ENCODE results near the gene INSC. TPM values are rescaled to one million over a fixed set of nuclear protein-coding genes. Genes with fewer than 3 reads are reported as not detected.

The INSC gene
- total and polyA plus RNA-seq, 2 donors, result 0.19 to 0.66 TPM

- no peaks in the 10 kb centered on the region for H3K4me1 ChIP-seq (ENCODE audit: control insufficient read depth in 2 of 2, insufficient read depth in 2 of 2, low read length in 2 of 2)
- no peak overlapping the region for H3K4me3 ChIP-seq (ENCODE audit: low read length in 2 of 2)
- no peaks in the 10 kb centered on the region for H3K27me3 ChIP-seq (ENCODE audit: control insufficient read depth in 2 of 2, insufficient read depth in 1 of 2, low read length in 1 of 2)
- H3K36me3 ChIP-seq (ENCODE audit: control insufficient read depth in 2 of 2, insufficient read depth in 2 of 2, low read length in 1 of 2), result no peaks in the 10 kb centered on the region
- H3K27ac ChIP-seq (ENCODE audit: low read depth in 1 of 2, low read length in 1 of 2), result no peak overlapping the region
- no peak for DNase-seq (ENCODE audit: low read depth in 6 of 9, low spot score in 9 of 9)
- WGBS, result 88% methylated on average over 3 of the region's 3 CpGs
- no peaks in the 10 kb centered on the region for H3K9me3 ChIP-seq (ENCODE audit: control insufficient read depth in 2 of 2, insufficient read depth in 1 of 2, low read length in 1 of 2)
These were observed 143.9 kb downstream of the INSC start for GRCh38 chr11:15258433-15259165.

GRCh38 chr11:15266999-15267398, 152.3 kb downstream of the INSC start:
- Histone ChIP-seq H3K27me3 (ENCODE audit: control insufficient read depth in 2 of 2, insufficient read depth in 1 of 2, low read length in 1 of 2) (no peaks in the 10 kb centered on the region), H3K4me3 (ENCODE audit: low read length in 2 of 2) (no peak overlapping the region), H3K36me3 (ENCODE audit: control insufficient read depth in 2 of 2, insufficient read depth in 2 of 2, low read length in 1 of 2) (no peaks in the 10 kb centered on the region), H3K9me3 (ENCODE audit: control insufficient read depth in 2 of 2, insufficient read depth in 1 of 2, low read length in 1 of 2) (no peaks in the 10 kb centered on the region), H3K4me1 (ENCODE audit: control insufficient read depth in 2 of 2, insufficient read depth in 2 of 2, low read length in 2 of 2) (no peaks in the 10 kb centered on the region), H3K27ac (ENCODE audit: low read depth in 1 of 2, low read length in 1 of 2) (no peak overlapping the region)
- DNase-seq (ENCODE audit: low read depth in 6 of 9, low spot score in 9 of 9), result no peak
- 97% methylated on average over 1 of the region's 1 CpG for WGBS

GRCh38 chr11:15268598-15268997, 153.9 kb downstream of the INSC start:
- no peaks in the 10 kb centered on the region for H3K4me1 ChIP-seq (ENCODE audit: control insufficient read depth in 2 of 2, insufficient read depth in 2 of 2, low read length in 2 of 2)
- no peak for DNase-seq (ENCODE audit: low read depth in 6 of 9, low spot score in 9 of 9)
- H3K27ac ChIP-seq (ENCODE audit: low read depth in 1 of 2, low read length in 1 of 2), result no peak overlapping the region
- H3K27me3 ChIP-seq (ENCODE audit: control insufficient read depth in 2 of 2, insufficient read depth in 1 of 2, low read length in 1 of 2), result no peaks in the 10 kb centered on the region
- no peak overlapping the region for H3K4me3 ChIP-seq (ENCODE audit: low read length in 2 of 2)
- H3K9me3 ChIP-seq (ENCODE audit: control insufficient read depth in 2 of 2, insufficient read depth in 1 of 2, low read length in 1 of 2), result no peaks in the 10 kb centered on the region
- no peaks in the 10 kb centered on the region for H3K36me3 ChIP-seq (ENCODE audit: control insufficient read depth in 2 of 2, insufficient read depth in 2 of 2, low read length in 1 of 2)

- 78% methylated on average over 2 of the region's 2 CpGs for WGBS
- no peak overlapping the region for H3K4me3 ChIP-seq (ENCODE audit: low read length in 2 of 2)
These were observed 160.4 kb downstream of the INSC start for GRCh38 chr11:15275141-15275540.

GRCh38 chr11:15276621-15277020, 161.9 kb downstream of the INSC start:
- Histone ChIP-seq H3K36me3 (ENCODE audit: control insufficient read depth in 2 of 2, insufficient read depth in 2 of 2, low read length in 1 of 2) (no peaks in the 10 kb centered on the region), H3K4me1 (ENCODE audit: control insufficient read depth in 2 of 2, insufficient read depth in 2 of 2, low read length in 2 of 2) (no peaks in the 10 kb centered on the region), H3K9me3 (ENCODE audit: control insufficient read depth in 2 of 2, insufficient read depth in 1 of 2, low read length in 1 of 2) (no peaks in the 10 kb centered on the region), H3K4me3 (ENCODE audit: low read length in 2 of 2) (no peak overlapping the region), H3K27me3 (ENCODE audit: control insufficient read depth in 2 of 2, insufficient read depth in 1 of 2, low read length in 1 of 2) (no peaks in the 10 kb centered on the region), H3K27ac (ENCODE audit: low read depth in 1 of 2, low read length in 1 of 2) (no peak overlapping the region)
- 45% methylated on average over 3 of the region's 3 CpGs for WGBS
- DNase-seq (ENCODE audit: low read depth in 6 of 9, low spot score in 9 of 9), result no peak

More at GRCh38 chr11:15275141-15275540, 160.4 kb downstream of the INSC start:
- Histone ChIP-seq H3K27ac (ENCODE audit: low read depth in 1 of 2, low read length in 1 of 2) (no peak overlapping the region), H3K9me3 (ENCODE audit: control insufficient read depth in 2 of 2, insufficient read depth in 1 of 2, low read length in 1 of 2) (no peaks in the 10 kb centered on the region), H3K4me1 (ENCODE audit: control insufficient read depth in 2 of 2, insufficient read depth in 2 of 2, low read length in 2 of 2) (no peaks in the 10 kb centered on the region), H3K27me3 (ENCODE audit: control insufficient read depth in 2 of 2, insufficient read depth in 1 of 2, low read length in 1 of 2) (no peaks in the 10 kb centered on the region), H3K36me3 (ENCODE audit: control insufficient read depth in 2 of 2, insufficient read depth in 2 of 2, low read length in 1 of 2) (no peaks in the 10 kb centered on the region)
- DNase-seq (ENCODE audit: low read depth in 6 of 9, low spot score in 9 of 9), result no peak

GRCh38 chr11:15278128-15278527, 163.4 kb downstream of the INSC start:
- Histone ChIP-seq H3K36me3 (ENCODE audit: control insufficient read depth in 2 of 2, insufficient read depth in 2 of 2, low read length in 1 of 2) (no peaks in the 10 kb centered on the region), H3K4me3 (ENCODE audit: low read length in 2 of 2) (no peak overlapping the region), H3K4me1 (ENCODE audit: control insufficient read depth in 2 of 2, insufficient read depth in 2 of 2, low read length in 2 of 2) (no peaks in the 10 kb centered on the region), H3K27me3 (ENCODE audit: control insufficient read depth in 2 of 2, insufficient read depth in 1 of 2, low read length in 1 of 2) (no peaks in the 10 kb centered on the region), H3K27ac (ENCODE audit: low read depth in 1 of 2, low read length in 1 of 2) (no peak overlapping the region), H3K9me3 (ENCODE audit: control insufficient read depth in 2 of 2, insufficient read depth in 1 of 2, low read length in 1 of 2) (no peaks in the 10 kb centered on the region)
- WGBS, result 83% methylated on average over 5 of the region's 5 CpGs
- no peak for DNase-seq (ENCODE audit: low read depth in 6 of 9, low spot score in 9 of 9)

GRCh38 chr11:15280393-15280792, 165.7 kb downstream of the INSC start:
- H3K27me3 ChIP-seq (ENCODE audit: control insufficient read depth in 2 of 2, insufficient read depth in 1 of 2, low read length in 1 of 2), result no peaks in the 10 kb centered on the region
- no peak overlapping the region for H3K4me3 ChIP-seq (ENCODE audit: low read length in 2 of 2)
- H3K9me3 ChIP-seq (ENCODE audit: control insufficient read depth in 2 of 2, insufficient read depth in 1 of 2, low read length in 1 of 2), result no peaks in the 10 kb centered on the region
- H3K27ac ChIP-seq (ENCODE audit: low read depth in 1 of 2, low read length in 1 of 2), result no peak overlapping the region
- H3K36me3 ChIP-seq (ENCODE audit: control insufficient read depth in 2 of 2, insufficient read depth in 2 of 2, low read length in 1 of 2), result no peaks in the 10 kb centered on the region
- H3K4me1 ChIP-seq (ENCODE audit: control insufficient read depth in 2 of 2, insufficient read depth in 2 of 2, low read length in 2 of 2), result no peaks in the 10 kb centered on the region
- DNase-seq (ENCODE audit: low read depth in 6 of 9, low spot score in 9 of 9), result no peak

- H3K4me3 ChIP-seq (ENCODE audit: low read length in 2 of 2), result no peak overlapping the region
- H3K27ac ChIP-seq (ENCODE audit: low read depth in 1 of 2, low read length in 1 of 2), result no peak overlapping the region
- 86% methylated on average over 2 of the region's 2 CpGs for WGBS
- H3K9me3 ChIP-seq (ENCODE audit: control insufficient read depth in 2 of 2, insufficient read depth in 1 of 2, low read length in 1 of 2), result no peaks in the 10 kb centered on the region
- H3K36me3 ChIP-seq (ENCODE audit: control insufficient read depth in 2 of 2, insufficient read depth in 2 of 2, low read length in 1 of 2), result no peaks in the 10 kb centered on the region
- H3K27me3 ChIP-seq (ENCODE audit: control insufficient read depth in 2 of 2, insufficient read depth in 1 of 2, low read length in 1 of 2), result no peaks in the 10 kb centered on the region
- H3K4me1 ChIP-seq (ENCODE audit: control insufficient read depth in 2 of 2, insufficient read depth in 2 of 2, low read length in 2 of 2), result no peaks in the 10 kb centered on the region
- no peak for DNase-seq (ENCODE audit: low read depth in 6 of 9, low spot score in 9 of 9)
These were observed 168.0 kb downstream of the INSC start for GRCh38 chr11:15282754-15283153.

- no peak overlapping the region for H3K4me3 ChIP-seq (ENCODE audit: low read length in 2 of 2)
- H3K27me3 ChIP-seq (ENCODE audit: control insufficient read depth in 2 of 2, insufficient read depth in 1 of 2, low read length in 1 of 2), result no peaks in the 10 kb centered on the region
- H3K4me1 ChIP-seq (ENCODE audit: control insufficient read depth in 2 of 2, insufficient read depth in 2 of 2, low read length in 2 of 2), result no peaks in the 10 kb centered on the region
- no peaks in the 10 kb centered on the region for H3K9me3 ChIP-seq (ENCODE audit: control insufficient read depth in 2 of 2, insufficient read depth in 1 of 2, low read length in 1 of 2)
- no peaks in the 10 kb centered on the region for H3K36me3 ChIP-seq (ENCODE audit: control insufficient read depth in 2 of 2, insufficient read depth in 2 of 2, low read length in 1 of 2)
- no peak for DNase-seq (ENCODE audit: low read depth in 6 of 9, low spot score in 9 of 9)
- H3K27ac ChIP-seq (ENCODE audit: low read depth in 1 of 2, low read length in 1 of 2), result no peak overlapping the region
- 80% methylated on average over 2 of the region's 2 CpGs for WGBS
These were observed 171.7 kb downstream of the INSC start for GRCh38 chr11:15286465-15286864.
